ENCODE data around the gene RGS3.
A peak's percentile ranks its signal among the peaks of the same experiment; 100 is the strongest.

RGS3 gene

DNA sequence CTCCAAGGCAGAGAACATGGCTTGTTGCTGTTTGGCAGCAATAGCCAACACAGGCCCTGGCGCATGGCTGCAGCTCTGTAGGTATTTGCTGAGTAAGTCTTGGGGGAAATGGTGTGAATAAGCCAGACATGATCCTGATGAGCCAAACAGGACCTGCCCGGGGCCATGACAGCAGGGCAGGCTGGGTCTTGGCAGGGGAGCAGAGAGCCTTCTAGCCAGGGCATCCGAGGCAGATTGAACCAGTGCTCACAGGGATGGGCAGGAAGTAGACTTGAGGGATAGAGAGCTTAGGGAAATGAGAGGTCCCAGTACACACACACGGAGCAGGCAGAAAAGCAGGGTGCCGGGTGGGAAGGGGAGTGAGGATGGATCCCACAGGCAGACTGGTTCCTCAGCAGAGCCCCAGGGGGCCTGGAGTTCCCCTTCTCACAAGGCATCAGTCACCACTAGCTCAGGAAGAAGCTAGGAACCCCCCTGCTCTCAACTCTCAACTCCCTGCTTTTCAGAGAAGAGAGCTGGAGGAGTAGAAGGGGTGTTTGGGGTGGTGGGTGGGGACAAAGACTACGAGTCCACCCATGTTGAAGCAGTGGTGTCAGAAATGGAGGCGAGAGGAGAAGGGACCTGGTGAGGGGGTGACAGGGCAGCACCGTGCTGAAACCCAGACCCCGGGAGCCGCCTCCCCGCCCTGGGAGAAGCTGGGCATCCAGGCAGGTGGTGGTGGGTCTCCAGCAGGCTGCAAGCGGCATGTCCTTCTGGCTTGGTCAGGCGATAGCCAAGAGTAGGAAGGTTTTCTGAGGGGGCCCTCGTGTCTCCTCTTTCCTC lies 111.1 kb downstream of the RGS3 start:
- no peak for DNase-seq

DNA sequence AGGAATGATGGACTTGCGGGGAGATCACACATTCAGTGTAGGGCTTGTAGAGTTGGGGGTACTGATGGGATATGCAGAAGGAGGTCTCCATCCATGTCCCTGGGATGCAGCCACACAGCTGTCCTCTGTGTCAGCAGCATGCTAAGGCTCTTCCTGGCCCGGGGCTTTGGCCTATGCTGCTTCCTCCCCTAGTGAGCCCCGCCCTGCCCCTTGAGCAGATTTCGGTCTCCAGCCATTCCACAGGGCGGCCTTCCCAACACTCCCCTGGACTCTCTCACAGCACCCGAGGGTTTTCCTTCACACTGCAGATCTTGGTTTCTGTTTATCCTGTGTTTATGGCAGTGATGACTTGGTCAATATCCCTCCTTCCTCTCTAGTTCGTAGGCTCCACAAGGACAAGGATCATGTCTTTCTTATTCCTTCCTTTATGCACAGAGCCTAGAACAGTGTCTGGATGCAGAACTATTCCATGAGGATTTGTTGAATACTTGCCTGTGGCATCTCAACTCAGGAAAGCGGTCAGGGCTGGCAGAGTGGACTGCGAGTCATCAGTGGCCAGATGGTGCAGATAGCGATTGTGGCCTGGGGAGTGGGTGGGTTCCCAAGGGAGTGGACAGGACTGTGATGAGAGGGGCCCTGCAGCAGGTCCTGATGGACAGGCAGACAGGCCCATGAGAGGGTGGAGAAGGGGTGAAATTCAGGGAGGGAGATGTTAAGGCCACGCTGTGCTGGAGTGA lies 114.2 kb downstream of the RGS3 start:
- DNase-seq, result no peak

- no peak for DNase-seq
Observed at GRCh38 chr9:113578279-113578865, 114.8 kb downstream of the RGS3 start.

DNA sequence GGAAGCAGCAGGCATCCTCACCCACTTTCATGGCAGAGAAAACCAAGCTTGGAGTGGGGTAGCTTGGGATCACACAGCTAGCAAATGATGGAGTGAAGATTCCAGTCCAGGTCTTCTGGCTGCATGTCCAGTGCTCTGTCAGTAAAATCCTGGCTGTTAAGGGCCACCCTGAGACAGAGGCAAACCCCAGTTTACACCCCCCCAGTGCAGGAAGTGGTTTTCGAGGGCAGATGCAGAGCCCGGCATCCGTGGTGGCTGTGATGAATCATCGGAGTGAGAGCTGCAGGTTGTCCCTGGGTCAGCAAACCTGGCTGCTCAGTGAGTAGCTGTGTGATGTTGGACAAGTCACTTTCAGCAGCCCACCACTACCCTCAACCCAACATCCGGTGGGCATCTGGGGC lies 115.4 kb downstream of the RGS3 start:
- DNase-seq, result peak; percentile 53 to 94 (median 70)

GRCh38 chr9:113579283-113580040 lies 115.9 kb downstream of the RGS3 start:
- peak in 2 of 5 donors; percentile 5 to 67 for DNase-seq

DNA sequence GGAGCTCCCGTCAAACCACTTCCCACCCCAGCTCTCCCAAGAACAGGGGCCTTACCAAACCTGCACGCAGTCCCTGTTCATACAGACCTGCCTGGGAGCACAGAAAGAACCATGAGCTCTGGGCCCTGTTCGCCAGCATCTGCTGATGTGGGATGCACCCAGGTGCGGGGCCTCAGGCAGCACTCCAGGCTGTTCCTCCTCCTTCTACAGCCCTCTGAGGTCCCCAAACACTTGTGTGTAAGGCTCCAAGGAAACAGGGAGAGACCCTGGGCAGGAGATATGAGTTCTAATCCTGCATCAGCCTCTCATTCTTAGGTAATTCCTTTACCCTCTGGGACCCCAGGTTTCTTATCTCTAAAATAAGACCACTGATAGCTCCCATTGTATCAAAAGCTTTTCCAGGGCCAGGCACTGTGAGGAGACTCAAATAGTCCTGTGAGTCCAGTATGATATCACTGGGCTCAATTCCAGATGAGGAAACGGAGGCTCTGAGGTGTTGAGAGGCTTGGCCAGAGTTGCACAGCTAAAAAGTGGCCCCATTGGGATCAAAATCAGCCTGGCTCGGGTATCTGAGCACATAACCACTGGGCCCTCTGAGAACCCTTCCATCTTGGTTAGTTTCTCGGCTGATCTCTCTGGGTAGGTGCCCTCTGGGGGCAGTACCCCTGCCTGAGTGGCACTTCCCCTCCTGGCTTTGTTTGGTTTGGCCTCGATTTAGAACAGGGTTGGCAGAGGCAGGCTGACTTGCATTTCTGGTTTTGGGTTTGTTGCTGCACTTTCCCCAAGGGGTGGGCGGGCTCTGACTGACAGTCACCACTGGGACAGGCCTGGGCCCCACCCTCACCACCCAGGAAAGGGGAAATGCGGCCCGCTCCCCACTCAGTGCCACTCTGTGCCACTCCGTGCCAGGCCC lies 116.8 kb downstream of the RGS3 start:
- DNase-seq, result peak in 4 of 5 donors; percentile 22 to 77 (median 25)

DNA sequence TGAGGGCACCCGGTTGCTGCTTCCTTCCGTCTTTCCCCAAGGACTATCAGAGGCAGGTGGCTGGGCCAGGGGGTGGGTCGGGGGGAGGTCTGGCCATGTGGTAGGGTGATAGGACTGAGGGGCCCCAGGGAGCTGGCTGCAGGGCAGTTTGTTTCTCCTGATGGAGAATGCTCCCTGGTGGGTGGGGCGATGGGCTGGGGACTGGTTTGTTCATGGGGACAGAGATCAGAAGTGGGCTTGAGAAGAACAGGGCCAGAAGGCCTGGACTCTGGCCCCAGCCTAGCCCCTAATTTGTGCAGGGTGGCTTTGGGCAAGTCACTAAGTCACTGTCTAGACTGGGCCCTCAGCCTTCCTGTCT lies 117.4 kb downstream of the RGS3 start:
- DNase-seq, result no peak

GRCh38 chr9:113581865-113582697 lies 118.6 kb downstream of the RGS3 start:
- DNase-seq, result peak; percentile 59 to 94 (median 71)

DNA sequence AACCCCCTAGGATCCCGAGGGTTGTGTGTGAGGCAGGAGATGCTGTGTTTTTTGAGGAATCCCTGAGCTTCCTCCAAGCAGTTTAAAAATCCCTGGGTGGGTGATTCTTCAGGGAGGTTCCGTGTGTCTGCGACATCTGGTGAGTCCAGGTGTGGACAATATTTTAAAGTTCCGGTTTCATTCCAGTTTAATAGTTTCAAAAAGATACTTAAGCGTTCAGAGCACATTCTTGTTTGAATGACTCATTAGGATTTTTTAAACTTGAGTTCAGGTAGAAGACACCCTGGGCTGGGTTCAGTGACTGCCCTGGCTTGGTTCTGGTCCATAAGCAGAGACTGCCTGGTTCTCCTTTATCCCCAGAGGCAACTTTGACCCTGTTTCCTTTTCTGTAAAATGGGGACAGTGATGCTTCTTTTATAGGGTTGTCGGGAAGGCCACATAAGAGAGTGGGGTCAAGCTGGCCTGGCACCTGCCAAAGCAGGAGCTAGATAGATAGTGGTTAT lies 119.2 kb downstream of the RGS3 start:
- DNase-seq, result no peak

DNA sequence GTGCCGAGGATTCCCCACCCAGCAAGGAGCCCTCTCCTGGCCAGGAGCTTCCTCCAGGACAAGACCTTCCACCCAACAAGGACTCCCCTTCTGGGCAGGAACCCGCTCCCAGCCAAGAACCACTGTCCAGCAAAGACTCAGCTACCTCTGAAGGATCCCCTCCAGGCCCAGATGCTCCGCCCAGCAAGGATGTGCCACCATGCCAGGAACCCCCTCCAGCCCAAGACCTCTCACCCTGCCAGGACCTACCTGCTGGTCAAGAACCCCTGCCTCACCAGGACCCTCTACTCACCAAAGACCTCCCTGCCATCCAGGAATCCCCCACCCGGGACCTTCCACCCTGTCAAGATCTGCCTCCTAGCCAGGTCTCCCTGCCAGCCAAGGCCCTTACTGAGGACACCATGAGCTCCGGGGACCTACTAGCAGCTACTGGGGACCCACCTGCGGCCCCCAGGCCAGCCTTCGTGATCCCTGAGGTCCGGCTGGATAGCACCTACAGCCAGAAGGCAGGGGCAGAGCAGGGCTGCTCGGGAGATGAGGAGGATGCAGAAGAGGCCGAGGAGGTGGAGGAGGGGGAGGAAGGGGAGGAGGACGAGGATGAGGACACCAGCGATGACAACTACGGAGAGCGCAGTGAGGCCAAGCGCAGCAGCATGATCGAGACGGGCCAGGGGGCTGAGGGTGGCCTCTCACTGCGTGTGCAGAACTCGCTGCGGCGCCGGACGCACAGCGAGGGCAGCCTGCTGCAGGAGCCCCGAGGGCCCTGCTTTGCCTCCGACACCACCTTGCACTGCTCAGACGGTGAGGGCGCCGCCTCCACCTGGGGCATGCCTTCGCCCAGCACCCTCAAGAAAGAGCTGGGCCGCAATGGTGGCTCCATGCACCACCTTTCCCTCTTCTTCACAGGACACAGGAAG lies 120.2 kb downstream of the RGS3 start:
- no peak for DNase-seq

- no peak for DNase-seq
Observed at GRCh38 chr9:113584428-113585084, 121.0 kb downstream of the RGS3 start.

- no peak for DNase-seq
Observed at GRCh38 chr9:113585085-113585442, 121.5 kb downstream of the RGS3 start.

GRCh38 chr9:113585555-113585954 lies 122.0 kb downstream of the RGS3 start:
- no peak for DNase-seq

- no peak for DNase-seq
Observed at GRCh38 chr9:113587471-113588031, 124.0 kb downstream of the RGS3 start.

GRCh38 chr9:113588242-113588810 lies 124.8 kb downstream of the RGS3 start:
- DNase-seq, result no peak

DNA sequence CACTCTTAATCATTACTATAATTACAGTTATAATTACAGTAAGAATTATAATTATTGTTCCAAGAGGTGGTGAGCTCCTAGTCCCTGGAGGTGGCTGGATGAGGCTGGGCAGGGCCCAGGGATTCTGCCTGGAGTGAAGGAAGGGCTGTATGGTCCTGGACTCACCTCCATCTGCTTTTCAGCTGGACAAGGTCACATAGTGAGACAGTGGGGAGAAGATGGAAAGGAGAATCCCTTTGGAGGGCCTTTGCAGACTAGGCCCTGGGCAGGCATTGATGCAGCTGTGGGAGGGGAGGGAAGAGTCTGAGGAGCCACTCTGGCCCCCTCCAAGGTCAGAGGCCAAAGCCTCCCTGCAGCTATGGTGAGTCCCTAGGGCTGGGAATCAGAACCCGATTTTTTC lies 125.4 kb downstream of the RGS3 start:
- DNase-seq, result no peak

DNA sequence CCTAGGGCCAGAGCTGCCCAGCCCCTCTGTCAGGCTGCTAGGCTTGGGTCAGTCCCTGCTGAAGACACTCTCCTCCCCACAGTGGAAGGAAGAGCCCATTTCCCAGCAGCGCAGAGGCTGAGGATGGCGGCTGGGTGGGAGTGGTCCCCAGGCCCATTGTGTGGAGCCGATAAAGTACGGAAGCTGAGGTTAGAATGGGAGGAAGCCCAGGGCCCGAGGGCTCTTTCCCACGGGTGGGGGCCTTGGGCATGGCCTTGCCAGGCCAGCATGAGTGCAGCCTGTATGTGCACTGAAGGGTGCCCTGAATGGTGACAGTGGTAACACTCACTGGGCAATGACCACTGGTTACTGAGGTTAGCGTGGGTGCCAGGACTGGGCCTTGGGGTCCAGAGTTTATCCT lies 125.9 kb downstream of the RGS3 start:
- no peak for DNase-seq

GRCh38 chr9:113589890-113590289 lies 126.4 kb downstream of the RGS3 start:
- peak in 1 of 5 donors; percentile 29 for DNase-seq

Data from T-helper 1 cell (primary cell).